Caki2 (cell line): ENCODE data around the gene GNL3L. TPM values are rescaled to one million over a fixed set of nuclear protein-coding genes. Genes with fewer than 3 reads are reported as not detected.
"Not testable (repeated sequence)": the region's sequence is repeated elsewhere in the genome, so short reads cannot be mapped to it uniquely, and the experiment has no call there.

Experiments used
- DNase-seq: peaks from one replicate; pipeline ENCODE4 v3.0.0-alpha.2; 2015; ENCODE audit warnings: low read depth
- in situ Hi-C: cut with HindIII; loops from 2 replicates; pipeline ENCODE4 v1.10.0; 2016; ENCODE audit warnings: low sequenced_read_pairs, low pct_unique_long_range_greater_than_20kb, mixed read lengths
- total RNA-seq: library from RNA; depleted of rRNA; stranded (reverse); fragments of >200 nt; shearing (Covaris generic); gene quantifications from 2 replicates; pipeline ENCODE4 v1.2.3, GENCODE V29; 2014; ENCODE audit warnings: low replicate concordance; rRNA removed

Gene GNL3L
- total RNA-seq, 1 experiment from 2014 or later: 14.4 TPM

- DNase-seq, in situ Hi-C loops: not testable (repeated sequence)
Measured at GRCh38 chrX:54542239-54542638, 12.2 kb downstream of the GNL3L start.

GRCh38 chrX:54550821-54551220, 20.8 kb downstream of the GNL3L start:
- in situ Hi-C loops: no loop called here
- no peak for DNase-seq

- no peak for DNase-seq
- in situ Hi-C loops: no loop called here
Measured at GRCh38 chrX:54551801-54552200, 21.8 kb downstream of the GNL3L start.

GRCh38 chrX:54555006-54555405, 25.0 kb downstream of the GNL3L start:
- DNase-seq, in situ Hi-C loops: not testable (repeated sequence)

GRCh38 chrX:54560411-54560810, 30.4 kb downstream of the GNL3L start:
- in situ Hi-C loops: no loop called here
- DNase-seq: no peak

GRCh38 chrX:54561622-54562021, 31.6 kb downstream of the GNL3L start:
- in situ Hi-C loops: no loop called here
- DNase-seq: no peak

- in situ Hi-C loops: no loop called here
- no peak for DNase-seq
Measured at GRCh38 chrX:54564936-54565335, 34.9 kb downstream of the GNL3L start.

- DNase-seq: no peak
- in situ Hi-C loops: no loop called here
Measured at GRCh38 chrX:54570332-54570731, 40.3 kb downstream of the GNL3L start.

- in situ Hi-C loops: not testable (repeated sequence)
Measured at GRCh38 chrX:54572641-54573040, 42.6 kb downstream of the GNL3L start.

GRCh38 chrX:54597728-54598127, 67.7 kb downstream of the GNL3L start:
- DNase-seq: no peak
- in situ Hi-C loops: no loop called here

More at GRCh38 chrX:54572641-54573040, 42.6 kb downstream of the GNL3L start:
- not testable (repeated sequence) for DNase-seq

- in situ Hi-C loops: no loop called here
- no peak for DNase-seq
Measured at GRCh38 chrX:54602563-54602962, 72.5 kb downstream of the GNL3L start.

Other genes starting within 250 kb of the GNL3L start
- gene WNK3, start 172.2 kb upstream of the GNL3L start, total RNA-seq: 0.96 and 2.7 TPM in 2 replicates
- gene TSR2, start 89.8 kb upstream of the GNL3L start, total RNA-seq: 23.7 and 45.3 TPM in 2 replicates
- 14.4 and 17.2 TPM in 2 replicates for gene FGD1, start 34.0 kb upstream of the GNL3L start, total RNA-seq